RWPE2 (cell line): Measurements from ENCODE around the gene CCDC70.

Experiments
- ATAC-seq: fragments of 200-7000 bp; cut with Tn5 transposase; 3 replicates; pipeline ENCODE4 v1.9.1; 2021; ENCODE audit warnings: low read depth
- DNase-seq: peaks from one replicate; pipeline ENCODE4 v3.0.0-alpha.2; 2020; ENCODE audit warnings: low spot score
- H3K27ac ChIP-seq: fragments of 450-650 bp; 2 replicates; pipeline ENCODE4 v1.5.1; 2017; ENCODE audit warnings: mild to moderate bottlenecking; ENCODE audit not compliant: poor library complexity, severe bottlenecking
- H3K27me3 ChIP-seq: fragments of 250-450 bp; sonication (Bioruptor Pico); 2 replicates; pipeline ENCODE4 v1.5.1; 2021; ENCODE audit warnings: mild to moderate bottlenecking, moderate library complexity; ENCODE audit not compliant: insufficient read depth, poor library complexity, severe bottlenecking
- H3K36me3 ChIP-seq: fragments of 250-450 bp; sonication (Bioruptor Pico); 2 replicates; pipeline ENCODE4 v1.5.1; 2020; ENCODE audit warnings: low read depth, mild to moderate bottlenecking, moderate library complexity
- H3K4me1 ChIP-seq: fragments of 250-450 bp; sonication (Bioruptor Pico); 2 replicates; pipeline ENCODE4 v1.5.1; 2021; ENCODE audit warnings: mild to moderate bottlenecking, moderate library complexity; ENCODE audit not compliant: insufficient read depth, poor library complexity, severe bottlenecking
- H3K4me3 ChIP-seq: fragments of 250-450 bp; sonication (Bioruptor Pico); 2 replicates; pipeline ENCODE4 v1.5.1; 2021; ENCODE audit warnings: mild to moderate bottlenecking, moderate library complexity; ENCODE audit not compliant: severe bottlenecking
- H3K9me3 ChIP-seq: fragments of 250-450 bp; sonication (Bioruptor Pico); 2 replicates; pipeline ENCODE4 v1.5.1; 2021; ENCODE audit warnings: mild to moderate bottlenecking, moderate library complexity; ENCODE audit not compliant: severe bottlenecking
- TF ChIP-seq, protein P1 (sequence below): fragments of 450-650 bp; IDR thresholded peaks from one replicate; pipeline ENCODE4 v1.5.1; 2017; ENCODE audit warnings: mild to moderate bottlenecking, moderate library complexity; ENCODE audit not compliant: poor library complexity, severe bottlenecking

Gene CCDC70

DNA sequence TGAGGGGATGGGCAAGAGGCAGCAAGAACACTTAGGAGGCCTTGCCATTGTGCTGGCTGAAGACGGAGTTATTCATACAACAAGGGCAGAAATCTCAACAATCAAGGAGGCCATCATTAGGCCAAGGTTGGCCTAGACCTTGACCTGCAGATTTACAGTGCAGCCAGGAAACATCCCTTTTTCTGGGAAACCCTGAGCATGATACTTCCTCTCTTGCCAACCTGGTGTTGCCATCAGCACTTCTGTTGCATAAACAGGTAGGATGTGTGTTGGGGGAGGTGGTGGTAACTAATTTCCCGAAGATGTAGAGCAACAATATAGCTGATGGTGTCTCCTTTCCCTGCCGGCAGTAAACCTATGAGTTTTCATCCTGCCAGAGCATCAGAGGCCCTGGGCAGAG is 24.8 kb upstream of the CCDC70 start:
- Histone ChIP-seq H3K36me3 (no peaks in the 10 kb centered on the region), H3K27me3 (no peaks in the 10 kb centered on the region), H3K27ac (no peak overlapping the region), H3K4me3 (no peak overlapping the region), H3K9me3 (no peaks in the 10 kb centered on the region), H3K4me1 (no peaks in the 10 kb centered on the region)
- ATAC-seq = no peak
- TF ChIP-seq, protein P1, sequence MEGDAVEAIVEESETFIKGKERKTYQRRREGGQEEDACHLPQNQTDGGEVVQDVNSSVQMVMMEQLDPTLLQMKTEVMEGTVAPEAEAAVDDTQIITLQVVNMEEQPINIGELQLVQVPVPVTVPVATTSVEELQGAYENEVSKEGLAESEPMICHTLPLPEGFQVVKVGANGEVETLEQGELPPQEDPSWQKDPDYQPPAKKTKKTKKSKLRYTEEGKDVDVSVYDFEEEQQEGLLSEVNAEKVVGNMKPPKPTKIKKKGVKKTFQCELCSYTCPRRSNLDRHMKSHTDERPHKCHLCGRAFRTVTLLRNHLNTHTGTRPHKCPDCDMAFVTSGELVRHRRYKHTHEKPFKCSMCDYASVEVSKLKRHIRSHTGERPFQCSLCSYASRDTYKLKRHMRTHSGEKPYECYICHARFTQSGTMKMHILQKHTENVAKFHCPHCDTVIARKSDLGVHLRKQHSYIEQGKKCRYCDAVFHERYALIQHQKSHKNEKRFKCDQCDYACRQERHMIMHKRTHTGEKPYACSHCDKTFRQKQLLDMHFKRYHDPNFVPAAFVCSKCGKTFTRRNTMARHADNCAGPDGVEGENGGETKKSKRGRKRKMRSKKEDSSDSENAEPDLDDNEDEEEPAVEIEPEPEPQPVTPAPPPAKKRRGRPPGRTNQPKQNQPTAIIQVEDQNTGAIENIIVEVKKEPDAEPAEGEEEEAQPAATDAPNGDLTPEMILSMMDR = no peak
- no peak for DNase-seq

DNA sequence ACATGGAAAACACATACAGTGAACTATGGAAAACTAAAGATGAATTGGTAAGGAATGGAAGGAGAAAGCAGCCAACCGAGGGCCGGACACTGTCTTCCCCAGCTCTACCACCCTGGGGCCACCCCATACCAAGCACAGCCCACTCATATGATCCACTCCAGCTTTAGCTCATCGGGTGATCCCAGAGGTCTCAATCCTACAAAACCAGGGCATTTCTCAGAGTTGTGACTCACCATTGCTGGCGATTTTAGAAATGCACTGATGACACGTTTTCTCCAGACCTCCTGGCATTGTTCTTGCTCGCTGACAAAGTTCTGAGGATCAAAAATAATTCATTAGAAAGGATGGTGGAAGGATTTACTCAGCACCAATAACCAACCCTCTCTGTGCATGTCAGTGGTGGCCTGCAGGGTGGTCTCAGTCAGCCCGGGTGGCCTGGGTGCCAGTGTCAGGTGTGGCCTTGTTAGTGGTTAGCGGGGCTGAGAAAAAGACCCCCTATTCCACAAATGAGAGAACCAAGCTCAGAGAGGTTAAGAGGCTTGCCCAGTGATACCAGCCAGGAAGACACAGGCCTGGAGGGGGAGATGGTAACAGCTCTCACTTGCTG is 23.4 kb upstream of the CCDC70 start:
- peaks cover 5% of the 10 kb centered on the region for H3K27me3 ChIP-seq
- no peak overlapping the region for H3K27ac ChIP-seq
- no peaks in the 10 kb centered on the region for H3K36me3 ChIP-seq
- DNase-seq (no peak), ATAC-seq (no peak)
- no peaks in the 10 kb centered on the region for H3K9me3 ChIP-seq
- H3K4me3 ChIP-seq = no peak overlapping the region
- H3K4me1 ChIP-seq = no peaks in the 10 kb centered on the region
- TF ChIP-seq, protein P1 = no peak

DNA sequence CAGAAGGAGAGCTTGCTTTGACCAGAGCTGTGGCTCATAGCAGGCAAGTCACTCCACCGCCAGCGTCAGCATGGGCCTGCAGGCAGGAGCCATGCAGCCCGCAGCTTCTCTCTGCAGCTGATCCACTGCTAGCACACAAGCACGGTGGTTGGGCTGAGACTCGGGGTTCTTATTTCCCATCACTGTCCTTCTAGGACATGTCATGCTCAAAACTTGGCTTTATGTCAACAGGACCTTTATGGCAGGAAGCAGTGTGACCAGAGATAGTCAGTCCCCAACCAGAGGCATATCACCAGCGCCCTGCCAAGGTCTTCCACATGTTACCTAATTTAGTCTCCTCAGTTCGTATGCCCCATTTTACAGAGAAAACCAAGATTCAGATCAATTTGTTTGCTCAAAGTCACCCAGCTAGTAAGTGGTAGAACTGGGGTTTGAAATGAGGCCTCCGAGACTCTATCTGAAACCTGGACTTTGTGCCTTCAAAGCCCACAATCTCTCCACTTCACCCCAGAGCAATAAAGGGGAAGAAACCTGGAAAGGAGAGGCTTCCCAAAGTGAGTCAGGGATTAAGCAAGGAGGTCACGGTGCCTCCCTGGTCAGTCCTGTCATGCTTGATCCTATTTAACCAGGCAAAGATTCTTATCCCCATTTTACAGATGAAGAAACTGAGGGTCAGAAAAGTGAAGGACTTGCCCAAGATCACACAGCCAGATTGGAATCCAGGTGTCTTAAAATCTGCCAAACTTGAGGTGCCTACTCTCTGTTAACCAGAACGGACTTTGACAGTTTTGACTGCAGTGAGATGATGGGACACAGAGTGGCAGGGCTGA is 21.8 kb upstream of the CCDC70 start:
- Histone ChIP-seq H3K27me3 (peaks cover 5% of the 10 kb centered on the region), H3K27ac (no peak overlapping the region), H3K9me3 (no peaks in the 10 kb centered on the region), H3K4me1 (no peaks in the 10 kb centered on the region), H3K36me3 (no peaks in the 10 kb centered on the region), H3K4me3 (no peak overlapping the region)
- no peak for DNase-seq
- ATAC-seq = no peak
- TF ChIP-seq, protein P1 = no peak

DNA sequence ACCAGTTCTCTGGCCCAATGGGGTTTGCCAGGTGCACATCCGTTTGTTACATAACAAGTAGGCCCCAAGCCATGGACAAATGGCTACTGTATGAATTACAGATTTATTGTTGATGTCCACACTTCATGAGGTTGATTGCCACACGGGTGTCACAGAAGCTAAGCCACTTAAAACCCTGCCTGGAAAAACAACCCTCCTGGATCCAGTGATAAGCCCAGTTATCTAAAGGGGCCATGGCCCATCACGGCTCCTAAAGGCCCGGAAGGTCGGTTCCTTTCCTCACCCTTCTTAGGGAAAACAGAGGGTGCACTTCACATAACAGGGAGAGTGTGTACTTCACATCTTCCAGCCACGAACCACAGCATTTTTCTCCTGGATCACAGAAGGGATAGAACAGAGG is 20.9 kb upstream of the CCDC70 start:
- H3K27ac ChIP-seq = no peak overlapping the region
- TF ChIP-seq, protein P1 = no peak
- H3K27me3 ChIP-seq = peaks cover 5% of the 10 kb centered on the region
- H3K9me3 ChIP-seq = no peaks in the 10 kb centered on the region
- H3K4me3 ChIP-seq = no peak overlapping the region
- H3K4me1 ChIP-seq = no peaks in the 10 kb centered on the region
- DNase-seq = no peak
- no peaks in the 10 kb centered on the region for H3K36me3 ChIP-seq
- ATAC-seq = no peak

DNA sequence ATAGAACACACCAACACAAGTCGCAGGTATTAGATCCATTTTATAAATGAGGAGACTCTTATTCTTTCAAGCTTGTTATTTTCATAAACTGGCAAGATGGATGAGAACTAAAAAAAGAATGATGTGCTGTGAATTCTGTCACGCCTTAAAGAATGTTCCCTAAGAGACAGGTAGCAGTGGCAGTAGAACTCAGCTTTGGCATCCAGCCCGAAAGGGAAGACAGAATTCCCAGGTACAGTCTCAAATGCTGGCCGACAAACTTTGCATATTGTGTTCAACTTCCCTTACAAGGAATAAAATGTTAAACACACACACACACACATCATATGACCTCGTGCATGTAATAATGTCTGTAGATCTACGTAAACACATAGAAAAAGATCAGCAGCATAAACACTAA is 20.0 kb upstream of the CCDC70 start:
- Histone ChIP-seq H3K4me1 (no peaks in the 10 kb centered on the region), H3K4me3 (no peak overlapping the region), H3K27me3 (peaks cover 5% of the 10 kb centered on the region), H3K9me3 (no peaks in the 10 kb centered on the region), H3K36me3 (no peaks in the 10 kb centered on the region), H3K27ac (no peak overlapping the region)
- TF ChIP-seq, protein P1 = no peak
- DNase-seq (no peak), ATAC-seq (no peak)
